Measurements from ENCODE around the gene TTC39C. TPM values are rescaled to one million over a fixed set of nuclear protein-coding genes. Genes with fewer than 3 reads are reported as not detected.
"Not testable (repeated sequence)": the region's sequence is repeated elsewhere in the genome, so short reads cannot be mapped to it uniquely, and the experiment has no call there.

Gene TTC39C
- total RNA-seq, 2 donors from 2014 or later = 8.8 to 9.5 TPM

GRCh38 chr18:24023185-24023814 is 8.7 kb downstream of the TTC39C start:
- no peak for DNase-seq
- TF ChIP-seq CTCF (IDR thresholded peaks at IDR 0.05) = no peak
- Histone ChIP-seq H3K9ac (ENCODE audit: low read depth in 2 of 2, low read length in 2 of 2) (no peak overlapping the region), H3K9me3 (no peaks in the 10 kb centered on the region), H3K27me3 (no peaks in the 10 kb centered on the region), H3K27ac (no peak overlapping the region), H3K4me3 (no peak overlapping the region), H3K36me3 (no peaks in the 10 kb centered on the region), H3K4me1 (no peaks in the 10 kb centered on the region)
- intact Hi-C loops (cut with DNase I) = no loop called here

- intact Hi-C loops (cut with DNase I) = no loop called here
- DNase-seq = no peak
- Histone ChIP-seq H3K27ac (no peak overlapping the region), H3K4me3 (no peak overlapping the region), H3K9me3 (no peaks in the 10 kb centered on the region), H3K4me1 (no peaks in the 10 kb centered on the region), H3K36me3 (no peaks in the 10 kb centered on the region), H3K9ac (ENCODE audit: low read depth in 2 of 2, low read length in 2 of 2) (no peak overlapping the region), H3K27me3 (no peaks in the 10 kb centered on the region)
- TF ChIP-seq CTCF (IDR thresholded peaks at IDR 0.05) = no peak
Measured at GRCh38 chr18:24024425-24024824, 9.9 kb downstream of the TTC39C start.

GRCh38 chr18:24026457-24026856 is 11.9 kb downstream of the TTC39C start:
- peak; percentile 53 for DNase-seq
- Histone ChIP-seq H3K36me3 (no peaks in the 10 kb centered on the region), H3K4me3 (no peak overlapping the region), H3K9ac (ENCODE audit: low read depth in 2 of 2, low read length in 2 of 2) (no peak overlapping the region), H3K27me3 (no peaks in the 10 kb centered on the region), H3K9me3 (no peaks in the 10 kb centered on the region), H3K27ac (no peak overlapping the region), H3K4me1 (no peaks in the 10 kb centered on the region)
- intact Hi-C loops (cut with DNase I) = no loop called here
- no peak for TF ChIP-seq CTCF (IDR thresholded peaks at IDR 0.05)

- H3K27me3 ChIP-seq = no peaks in the 10 kb centered on the region
- TF ChIP-seq CTCF (IDR thresholded peaks at IDR 0.05) = no peak
- H3K36me3 ChIP-seq = no peaks in the 10 kb centered on the region
- no peak overlapping the region for H3K4me3 ChIP-seq
- no peaks in the 10 kb centered on the region for H3K9me3 ChIP-seq
- no peak overlapping the region for H3K27ac ChIP-seq
- intact Hi-C loops (cut with DNase I) = no loop called here
- no peak overlapping the region for H3K9ac ChIP-seq (ENCODE audit: low read depth in 2 of 2, low read length in 2 of 2)
- no peaks in the 10 kb centered on the region for H3K4me1 ChIP-seq
- no peak for DNase-seq
Measured at GRCh38 chr18:24027156-24027827, 12.7 kb downstream of the TTC39C start.

GRCh38 chr18:24028946-24029345 is 14.4 kb downstream of the TTC39C start:
- H3K36me3 ChIP-seq; DNase-seq; H3K4me3 ChIP-seq; H3K27ac ChIP-seq; H3K4me1 ChIP-seq; H3K9me3 ChIP-seq; intact Hi-C loops (cut with DNase I); H3K9ac ChIP-seq (ENCODE audit: low read depth in 2 of 2, low read length in 2 of 2); H3K27me3 ChIP-seq: not testable (repeated sequence)

- no peak for TF ChIP-seq CTCF (IDR thresholded peaks at IDR 0.05)
- Histone ChIP-seq H3K4me3 (no peak overlapping the region), H3K36me3 (no peaks in the 10 kb centered on the region), H3K9ac (ENCODE audit: low read depth in 2 of 2, low read length in 2 of 2) (no peak overlapping the region), H3K27me3 (no peaks in the 10 kb centered on the region), H3K4me1 (no peaks in the 10 kb centered on the region), H3K9me3 (no peaks in the 10 kb centered on the region), H3K27ac (no peak overlapping the region)
- DNase-seq = no peak
- intact Hi-C loops (cut with DNase I) = no loop called here
Measured at GRCh38 chr18:24031318-24031717, 16.8 kb downstream of the TTC39C start.

All from colonic mucosa (tissue), 4 donors.